Raji (cell line): ENCODE data around the gene VPS41.
A peak's percentile ranks its signal among the peaks of the same experiment; 100 is the strongest.

Experiments used
- POLR2A ChIP-seq: IDR thresholded peaks from 2 replicates; pipeline ENCODE4 v1.6.1; 2011; ENCODE audit warnings: low read depth, low read length, control low read depth; ENCODE audit not compliant: insufficient read depth

The VPS41 gene

GRCh38 chr7:38908759-38909335 is at the start of gene VPS41:
TSS of gene VPS41 (minus strand) at chr7:38909191. CDS start at chr7:38909174, 17 bp downstream.
- TF ChIP-seq POLR2A = peak; percentile 75

GRCh38 chr7:38955892-38956291 is 46.9 kb upstream of the VPS41 start:
- TF ChIP-seq POLR2A = no peak

- no peak for TF ChIP-seq POLR2A
These were observed 45.0 kb upstream of the VPS41 start for GRCh38 chr7:38953971-38954370.

GRCh38 chr7:38953227-38953626 is 44.2 kb upstream of the VPS41 start:
- no peak for TF ChIP-seq POLR2A

- TF ChIP-seq POLR2A = no peak
These were observed 42.2 kb upstream of the VPS41 start for GRCh38 chr7:38951213-38951612.

- TF ChIP-seq POLR2A = no peak
These were observed 41.3 kb upstream of the VPS41 start for GRCh38 chr7:38950309-38950708.

- no peak for TF ChIP-seq POLR2A
These were observed 33.5 kb upstream of the VPS41 start for GRCh38 chr7:38942431-38943051.

GRCh38 chr7:38940774-38941173 is 31.8 kb upstream of the VPS41 start:
- no peak for TF ChIP-seq POLR2A

GRCh38 chr7:38938589-38938988 is 29.6 kb upstream of the VPS41 start:
- no peak for TF ChIP-seq POLR2A

GRCh38 chr7:38938001-38938485 is 29.1 kb upstream of the VPS41 start:
- no peak for TF ChIP-seq POLR2A

- TF ChIP-seq POLR2A = no peak
These were observed 27.6 kb upstream of the VPS41 start for GRCh38 chr7:38936641-38937040.

GRCh38 chr7:38934536-38934935 is 25.5 kb upstream of the VPS41 start:
- no peak for TF ChIP-seq POLR2A

- TF ChIP-seq POLR2A = no peak
These were observed 25.1 kb upstream of the VPS41 start for GRCh38 chr7:38934051-38934450.

GRCh38 chr7:38932509-38933168 is 23.6 kb upstream of the VPS41 start:
- no peak for TF ChIP-seq POLR2A

GRCh38 chr7:38929460-38930171 is 20.6 kb upstream of the VPS41 start:
- no peak for TF ChIP-seq POLR2A

- no peak for TF ChIP-seq POLR2A
These were observed 19.5 kb upstream of the VPS41 start for GRCh38 chr7:38928506-38928905.
